Measurements from ENCODE around the gene PDZD4.

The PDZD4 gene

GRCh38 chrX:153829799-153830639 is at the start of gene PDZD4:
TSS of gene PDZD4 (minus strand) at chrX:153830544. CDS start at chrX:153830298, 246 bp downstream.
- DNase-seq = no peak

- DNase-seq = no peak
Observed at GRCh38 chrX:153879741-153880439, 49.5 kb upstream of the PDZD4 start.

- DNase-seq = no peak
Observed at GRCh38 chrX:153878969-153879653, 48.8 kb upstream of the PDZD4 start.

- no peak for DNase-seq
Observed at GRCh38 chrX:153878345-153878744, 48.0 kb upstream of the PDZD4 start.

- DNase-seq = no peak
Observed at GRCh38 chrX:153877571-153878261, 47.4 kb upstream of the PDZD4 start.

- DNase-seq = no peak
Observed at GRCh38 chrX:153876112-153876491, 45.8 kb upstream of the PDZD4 start.

GRCh38 chrX:153875391-153876111 is 45.2 kb upstream of the PDZD4 start:
- no peak for DNase-seq

- DNase-seq = no peak
Observed at GRCh38 chrX:153874366-153875125, 44.2 kb upstream of the PDZD4 start.

GRCh38 chrX:153874085-153874365 is 43.7 kb upstream of the PDZD4 start:
- DNase-seq = no peak

GRCh38 chrX:153873282-153874084 is 43.1 kb upstream of the PDZD4 start:
- DNase-seq = no peak

- DNase-seq = no peak
Observed at GRCh38 chrX:153871946-153872878, 41.9 kb upstream of the PDZD4 start.

- no peak for DNase-seq
Observed at GRCh38 chrX:153871451-153871850, 41.1 kb upstream of the PDZD4 start.

- DNase-seq = no peak
Observed at GRCh38 chrX:153870791-153871360, 40.5 kb upstream of the PDZD4 start.

GRCh38 chrX:153870288-153870690 is 39.9 kb upstream of the PDZD4 start:
- DNase-seq = no peak

GRCh38 chrX:153869473-153870287 is 39.3 kb upstream of the PDZD4 start:
- DNase-seq = no peak

GRCh38 chrX:153868576-153869472 is 38.5 kb upstream of the PDZD4 start:
- no peak for DNase-seq

- DNase-seq = no peak
Observed at GRCh38 chrX:153867671-153868070, 37.3 kb upstream of the PDZD4 start.
